Measurements from ENCODE around the gene CPXM1. TPM values are rescaled to one million over a fixed set of nuclear protein-coding genes. Genes with fewer than 3 reads are reported as not detected.

Gene CPXM1
- total RNA-seq, 1 donor from 2014 or later, result 155 TPM

- TF ChIP-seq, protein P1, sequence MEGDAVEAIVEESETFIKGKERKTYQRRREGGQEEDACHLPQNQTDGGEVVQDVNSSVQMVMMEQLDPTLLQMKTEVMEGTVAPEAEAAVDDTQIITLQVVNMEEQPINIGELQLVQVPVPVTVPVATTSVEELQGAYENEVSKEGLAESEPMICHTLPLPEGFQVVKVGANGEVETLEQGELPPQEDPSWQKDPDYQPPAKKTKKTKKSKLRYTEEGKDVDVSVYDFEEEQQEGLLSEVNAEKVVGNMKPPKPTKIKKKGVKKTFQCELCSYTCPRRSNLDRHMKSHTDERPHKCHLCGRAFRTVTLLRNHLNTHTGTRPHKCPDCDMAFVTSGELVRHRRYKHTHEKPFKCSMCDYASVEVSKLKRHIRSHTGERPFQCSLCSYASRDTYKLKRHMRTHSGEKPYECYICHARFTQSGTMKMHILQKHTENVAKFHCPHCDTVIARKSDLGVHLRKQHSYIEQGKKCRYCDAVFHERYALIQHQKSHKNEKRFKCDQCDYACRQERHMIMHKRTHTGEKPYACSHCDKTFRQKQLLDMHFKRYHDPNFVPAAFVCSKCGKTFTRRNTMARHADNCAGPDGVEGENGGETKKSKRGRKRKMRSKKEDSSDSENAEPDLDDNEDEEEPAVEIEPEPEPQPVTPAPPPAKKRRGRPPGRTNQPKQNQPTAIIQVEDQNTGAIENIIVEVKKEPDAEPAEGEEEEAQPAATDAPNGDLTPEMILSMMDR (IDR thresholded peaks at IDR 0.05; ENCODE audit: unreplicated experiment), result no peak
- DNase-seq (ENCODE audit: low spot score in 2 of 2, unreplicated experiment in 2 of 2), result no peak
- Mint-ChIP-seq H3K27ac (peak overlapping the region; percentile 1), H3K27me3 (ENCODE audit: low read depth) (peaks cover 58% of the 10 kb centered on the region), H3K4me1 (peaks cover 34% of the 10 kb centered on the region), H3K9me3 (no peaks in the 10 kb centered on the region), H3K36me3 (peaks cover 8% of the 10 kb centered on the region), H3K4me3 (peak overlapping the region; percentile 86)
Measured at GRCh38 chr20:2801286-2801728, 880 bp upstream of the CPXM1 start.

- Mint-ChIP-seq H3K4me3 (peak overlapping the region; percentile 89), H3K27me3 (ENCODE audit: low read depth) (peaks cover 46% of the 10 kb centered on the region), H3K36me3 (peaks cover 15% of the 10 kb centered on the region), H3K4me1 (peaks cover 29% of the 10 kb centered on the region), H3K9me3 (no peaks in the 10 kb centered on the region), H3K27ac (peak overlapping the region; percentile 84)
- DNase-seq (ENCODE audit: low spot score in 2 of 2, unreplicated experiment in 2 of 2), result no peak
- TF ChIP-seq, protein P1 (IDR thresholded peaks at IDR 0.05; ENCODE audit: unreplicated experiment), result no peak
Measured at GRCh38 chr20:2799688-2800520, 523 bp downstream of the CPXM1 start.

DNA sequence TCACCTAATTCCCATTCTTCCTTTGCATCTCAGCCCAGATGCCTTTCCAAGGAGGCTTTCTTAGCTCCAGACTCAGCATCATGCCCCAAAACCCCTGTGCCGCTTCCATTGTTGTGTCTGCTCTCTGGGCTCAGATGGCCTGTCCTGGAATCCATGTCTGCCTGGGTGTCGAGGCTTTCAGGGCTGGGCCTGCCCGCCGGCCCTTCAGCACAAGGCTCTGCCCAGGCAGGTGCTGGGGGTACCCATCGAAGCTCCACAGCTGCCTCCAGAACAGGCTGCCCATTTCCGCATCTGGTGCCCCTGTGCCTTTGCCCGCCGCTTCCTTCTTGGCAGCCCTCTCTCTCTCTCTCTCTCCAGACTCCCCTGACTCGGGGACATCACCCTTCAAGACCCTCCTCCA, 1.2 kb downstream of the CPXM1 start:
- Mint-ChIP-seq H3K4me1 (peaks cover 26% of the 10 kb centered on the region), H3K36me3 (peaks cover 15% of the 10 kb centered on the region), H3K27me3 (ENCODE audit: low read depth) (peaks cover 41% of the 10 kb centered on the region), H3K9me3 (no peaks in the 10 kb centered on the region), H3K4me3 (peak overlapping the region; percentile 89), H3K27ac (peak overlapping the region; percentile 84)
- TF ChIP-seq, protein P1 (IDR thresholded peaks at IDR 0.05; ENCODE audit: unreplicated experiment), result no peak
- DNase-seq (ENCODE audit: low spot score in 2 of 2, unreplicated experiment in 2 of 2), result no peak

DNA sequence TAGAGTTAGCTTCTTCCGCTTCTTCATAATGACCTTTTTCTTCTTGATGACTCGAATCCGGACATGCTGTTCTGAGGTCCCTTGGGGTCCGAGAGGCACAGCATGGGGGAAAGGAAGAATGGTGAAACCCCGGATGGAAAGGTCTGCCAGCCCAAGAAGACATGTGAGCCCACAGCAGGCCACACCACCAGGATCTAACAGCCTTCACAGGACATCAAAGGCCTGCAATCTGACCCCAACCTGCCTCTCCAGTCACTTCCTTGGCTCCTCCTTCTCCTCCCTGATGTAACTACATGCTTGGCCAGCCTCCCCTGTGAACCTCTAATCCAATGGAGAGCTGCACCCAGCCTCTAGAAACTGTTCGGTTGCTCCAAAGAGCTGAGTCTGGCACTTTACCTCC, 1.6 kb downstream of the CPXM1 start:
- Mint-ChIP-seq H3K4me1 (peaks cover 25% of the 10 kb centered on the region), H3K27me3 (ENCODE audit: low read depth) (peaks cover 36% of the 10 kb centered on the region)
- no peak for DNase-seq (ENCODE audit: low spot score in 2 of 2, unreplicated experiment in 2 of 2)

DNA sequence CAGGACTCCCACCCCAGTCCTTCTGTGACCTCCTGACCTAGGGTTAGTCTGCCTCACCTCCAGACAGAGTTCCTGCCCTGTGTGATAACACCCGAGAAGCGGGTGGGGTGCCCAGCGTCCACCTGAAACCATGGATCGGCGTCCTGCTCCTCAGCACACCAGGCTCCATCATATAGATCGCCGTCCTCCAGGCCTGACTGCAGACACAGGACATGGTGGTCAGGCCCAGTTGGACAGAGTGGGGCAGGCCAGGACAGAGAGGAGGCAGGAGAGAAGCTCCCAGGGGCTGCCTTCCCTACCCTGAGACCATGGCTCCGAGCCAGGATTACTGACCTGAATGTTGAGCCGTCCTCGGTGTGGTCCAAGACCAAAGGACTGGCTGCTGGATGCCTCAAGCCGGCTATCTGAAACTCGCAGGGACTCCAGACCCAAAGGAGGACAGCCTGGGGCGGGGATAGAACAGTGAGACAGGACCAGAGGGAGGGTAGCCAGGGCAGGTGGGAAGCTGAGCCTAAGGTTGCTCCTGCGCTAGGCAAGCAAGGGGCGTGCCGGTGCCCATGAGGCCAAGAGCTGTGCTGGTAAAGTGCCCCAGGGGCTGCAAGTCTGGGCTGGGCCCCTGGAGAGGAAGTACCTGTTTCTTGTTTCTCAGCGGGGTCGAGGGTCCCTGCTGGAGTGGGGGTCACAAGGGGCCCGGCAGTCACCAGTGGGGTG, 2.2 kb downstream of the CPXM1 start:
- no peaks in the 10 kb centered on the region for H3K9me3 Mint-ChIP-seq

More for the DNA sequence above, 1.6 kb downstream of the CPXM1 start:
- H3K9me3 Mint-ChIP-seq, result no peaks in the 10 kb centered on the region
- H3K36me3 Mint-ChIP-seq, result peaks cover 15% of the 10 kb centered on the region
- TF ChIP-seq, protein P1 (IDR thresholded peaks at IDR 0.05; ENCODE audit: unreplicated experiment), result no peak
- peak overlapping the region; percentile 84 for H3K27ac Mint-ChIP-seq
- H3K4me3 Mint-ChIP-seq, result peak overlapping the region; percentile 89

More for the DNA sequence above, 2.2 kb downstream of the CPXM1 start:
- no peak overlapping the region for H3K4me3 Mint-ChIP-seq
- no peak for DNase-seq (ENCODE audit: low spot score in 2 of 2, unreplicated experiment in 2 of 2)
- peaks cover 25% of the 10 kb centered on the region for H3K4me1 Mint-ChIP-seq
- TF ChIP-seq, protein P1 (IDR thresholded peaks at IDR 0.05; ENCODE audit: unreplicated experiment), result no peak
- peaks cover 15% of the 10 kb centered on the region for H3K36me3 Mint-ChIP-seq
- peaks cover 31% of the 10 kb centered on the region for H3K27me3 Mint-ChIP-seq (ENCODE audit: low read depth)
- H3K27ac Mint-ChIP-seq, result no peak overlapping the region

All from mesothelial cell of epicardium (in vitro differentiated cells).